OCI-LY7 (cell line): ENCODE measurements around the gene HELZ.

Source experiments
- CTCF ChIP-seq: fragments of 200-600 bp; sonication (generic); conservative IDR thresholded peaks from 2 replicates; pipeline ENCODE4 v1.5.1; 2014; ENCODE audit warnings: mild to moderate bottlenecking, antibody characterized with exemption, low read length, moderate library complexity, mixed read lengths
- EZH2phosphoT487 ChIP-seq: fragments of 200-600 bp; sonication (generic); IDR thresholded peaks from 2 replicates; pipeline ENCODE4 v1.6.1; 2018; ENCODE audit warnings: low read depth, borderline replicate concordance, mild to moderate bottlenecking, mixed run types, antibody characterized with exemption, low read length, moderate library complexity, mixed read lengths

GRCh38 chr17:67069603-67070136, 175.3 kb downstream of the HELZ start:
- TF ChIP-seq CTCF: no peak
- TF ChIP-seq EZH2phosphoT487: no peak
